K562 (cell line): ENCODE results near the gene SLC5A10. TPM values are rescaled to one million over a fixed set of nuclear protein-coding genes. Genes with fewer than 3 reads are reported as not detected.

Source experiments
- ATAC-seq: fragments of 200-7000 bp; cut with Tn5 transposase; 3 replicates; pipeline ENCODE4 v1.9.1; 2020; ENCODE audit warnings: moderate library complexity
- BruUV-seq: library from RNA; stranded (reverse); fragments of 400-500 nt; replicated peaks from 2 replicates; lab custom pipeline; 2021; lab: Mats Ljungman, UMichigan
- CTCF ChIA-PET: fragments of 300-600 bp; formaldehyde crosslinking; extraction: SDS; loops from one replicate; lab custom pipeline; 2021; ENCODE audit warnings: low intra/inter-chr PET ratio; lab: Yijun Ruan, JAX
- POLR2A ChIA-PET: fragments of 300-600, 350-650 bp; sonication (Branson Sonifier 250); formaldehyde crosslinking; extraction: SDS; loops from one replicate; lab custom pipeline; 2021; ENCODE audit warnings: antibody characterized with exemption, inconsistent platforms; lab: Yijun Ruan, JAX
- DNase-seq, 4 experiments: peaks; one replicate each; pipeline versions ENCODE4 v3.0.0 to v3.0.0-alpha.2; 2011 to 2018; ENCODE audit warnings: low spot score in 3 of 4, mixed read lengths in 3 of 4; ENCODE audit errors: extremely low read depth in 1 of 4
- FAIRE-seq: peaks from 2 replicates; lab custom pipeline; 2011; peaks lifted over from hg19 to GRCh38; lab: Jason Lieb, UNC
- H2AFZ ChIP-seq: 2 replicates; pipeline ENCODE4 v1.6.0; 2011; ENCODE audit warnings: low read depth, low read length, control low read depth, inconsistent platforms
- H3K27ac ChIP-seq: fragments of 200-600 bp; 3 replicates; pipeline ENCODE4 v1.8.0; 2011; ENCODE audit warnings: low read depth, mild to moderate bottlenecking, control low read depth, inconsistent platforms, low read length, moderate library complexity, mixed read lengths; ENCODE audit errors: extremely low read depth
- H3K27me3 ChIP-seq, 2 experiments: fragments of 300-600 bp in 1 of 2; 2 replicates in 1 of 2; 3 replicates in 1 of 2; pipeline versions ENCODE4 v1.6.0 to v1.8.0; 2011; ENCODE audit warnings: inconsistent platforms in 2 of 2, low read length in 2 of 2, mild to moderate bottlenecking in 1 of 2, mixed read lengths in 1 of 2, moderate library complexity in 1 of 2; ENCODE audit not compliant: control insufficient read depth in 2 of 2, insufficient read depth in 2 of 2
- H3K36me3 ChIP-seq: fragments of 300-600 bp; 3 replicates; pipeline ENCODE4 v1.8.0; 2011; ENCODE audit warnings: mild to moderate bottlenecking, low read length, inconsistent platforms; ENCODE audit not compliant: control insufficient read depth, insufficient read depth
- H3K4me1 ChIP-seq, 2 experiments: fragments of 200-600 bp in 1 of 2; replicated peaks in 1 of 2; 2 replicates in 1 of 2; 3 replicates in 1 of 2; pipeline versions ENCODE4 v1.5.1 to v1.8.0; 2011; ENCODE audit warnings: inconsistent platforms in 2 of 2, low read length in 2 of 2, mild to moderate bottlenecking in 1 of 2, mixed read lengths in 1 of 2, moderate library complexity in 1 of 2; ENCODE audit not compliant: control insufficient read depth in 2 of 2, insufficient read depth in 2 of 2
- H3K4me2 ChIP-seq: 2 replicates; pipeline ENCODE4 v1.6.1; 2011; ENCODE audit warnings: low read length, control low read depth, inconsistent platforms, mixed read lengths; ENCODE audit not compliant: insufficient read depth
- H3K4me3 ChIP-seq: fragments of 200-600 bp; sonication (generic), shearing (Covaris generic); 2 replicates; pipeline ENCODE4 v1.5.1; 2016; ENCODE audit warnings: control low read depth, inconsistent platforms
- H3K79me2 ChIP-seq: fragments of 200-600 bp; 3 replicates; pipeline ENCODE4 v1.8.0; 2011; ENCODE audit warnings: low read length, inconsistent platforms; ENCODE audit not compliant: control insufficient read depth, insufficient read depth
- H3K9ac ChIP-seq, 2 experiments: 2 replicates each; pipeline versions ENCODE4 v1.6.0 to v1.6.1; 2011; ENCODE audit warnings: low read depth in 2 of 2, low read length in 2 of 2, control low read depth in 1 of 2, inconsistent platforms in 1 of 2, mild to moderate bottlenecking in 1 of 2, mixed read lengths in 1 of 2; ENCODE audit not compliant: insufficient read depth in 1 of 2
- H3K9me1 ChIP-seq: one replicate; pipeline ENCODE4 v1.6.0; 2011; ENCODE audit warnings: inconsistent platforms, mild to moderate bottlenecking, low read length, moderate library complexity; ENCODE audit not compliant: control insufficient read depth, insufficient read depth
- H3K9me3 ChIP-seq: replicated peaks from 2 replicates; pipeline ENCODE4 v1.5.1; 2011; ENCODE audit warnings: low read depth, low read length, inconsistent platforms; ENCODE audit not compliant: control insufficient read depth, insufficient read depth
- H4K20me1 ChIP-seq: replicated peaks from 2 replicates; pipeline ENCODE4 v1.6.1; 2011; ENCODE audit warnings: low read length, inconsistent platforms, mixed read lengths; ENCODE audit not compliant: control insufficient read depth, insufficient read depth
- EGR1 ChIP-seq: fragments of 450-650 bp; conservative IDR thresholded peaks from 2 replicates; pipeline ENCODE4 v1.6.1; 2017; ENCODE audit warnings: mild to moderate bottlenecking
- FIP1L1 ChIP-seq: fragments of 200-400 bp; formaldehyde crosslinking; IDR thresholded peaks from 2 replicates; pipeline ENCODE4 v1.6.1; 2018; ENCODE audit warnings: mild to moderate bottlenecking, low read depth, low read length; ENCODE audit not compliant: poor library complexity, severe bottlenecking
- IFI16 ChIP-seq: fragments of 250-450 bp; sonication (Bioruptor Pico); IDR thresholded peaks from 2 replicates; pipeline ENCODE4 v2.1.2; 2022; ENCODE audit warnings: mild to moderate bottlenecking, inconsistent platforms
- KAT7 ChIP-seq: sonication (generic); formaldehyde crosslinking; IDR thresholded peaks from 2 replicates; pipeline ENCODE4 v1.8.0; 2022; ENCODE audit warnings: missing genetic modification reagents, mild to moderate bottlenecking, borderline replicate concordance
- POLR2G ChIP-seq: fragments of 200-400 bp; formaldehyde crosslinking; IDR thresholded peaks from 2 replicates; pipeline ENCODE4 v1.6.1; 2017; ENCODE audit warnings: low read depth, mild to moderate bottlenecking, antibody characterized with exemption, low read length, moderate library complexity
- RBFOX2 ChIP-seq: fragments of 200-400 bp; formaldehyde crosslinking; IDR thresholded peaks from 2 replicates; pipeline ENCODE4 v1.6.1; 2017; ENCODE audit warnings: low read depth, mild to moderate bottlenecking, low read length, moderate library complexity
- WGBS: fragments of 100-300 bp; shearing (Covaris generic); methylation state at CpG from one replicate; pipeline ENCODE4 v1.1.6; 2016; ENCODE audit warnings: low coverage, mixed read lengths; ENCODE audit not compliant: insufficient coverage; ENCODE audit errors: missing lambda C conversion rate; 5-methylcytosine and 5-hydroxymethylcytosine counted together
- in situ Hi-C: fragments of 300-500 bp; cut with MboI; formaldehyde crosslinking; loops from 4 replicates; pipeline ENCODE4 v1.15.0; 2018; ENCODE audit warnings: inconsistent platforms, mixed read lengths
- intact Hi-C: fragments of 100-400 bp; cut with micrococcal nuclease; formaldehyde crosslinking; loops from 2 replicates; pipeline ENCODE4 v1.14.2; 2022
- polyA plus RNA-seq, 8 experiments: library from polyadenylated mRNA; depleted of rRNA in 4 of 8; stranded (reverse) in 5 of 8; unstranded in 3 of 8; fragments of >200 nt; fragmentation: Nextera tagmentation in 2 of 8; fragmentation: Illumina TruSeq in 1 of 8; extraction: Ambion mirVana in 2 of 8; extraction: Trizol in 1 of 8; gene quantifications; 2 replicates each; pipeline versions ENCODE4 v1.2.1 to v1.2.3, GENCODE V29; 2011 to 2014; ENCODE audit warnings: inconsistent platforms in 1 of 8, missing spikeins in 1 of 8
- total RNA-seq, 7 experiments: library from RNA; depleted of rRNA in 6 of 7; stranded (reverse); fragments of >200 nt in 6 of 7; fragmentation: Illumina TruSeq in 2 of 7; extraction: Trizol in 2 of 7; gene quantifications; 2 replicates each; pipeline versions ENCODE4 v1.2.1 to v1.2.3, GENCODE V29; 2011 to 2021; ENCODE audit warnings: low replicate concordance in 1 of 7
- TF ChIP-seq, protein P1 (sequence below): sonication (generic); formaldehyde crosslinking; IDR thresholded peaks from 2 replicates; pipeline ENCODE4 v1.8.1; 2023; ENCODE audit warnings: missing genetic modification reagents, mild to moderate bottlenecking, borderline replicate concordance
- TF ChIP-seq, protein P2 (sequence below): sonication (generic); formaldehyde crosslinking; IDR thresholded peaks from 2 replicates; pipeline ENCODE4 v1.8.0; 2022; ENCODE audit warnings: missing genetic modification reagents, mild to moderate bottlenecking, moderate library complexity, borderline replicate concordance

SLC5A10 gene
- total and polyA plus RNA-seq, 9 of the 15 experiments (the other 6 are each of a cell fraction or from before 2014, with no cell fraction given), result 0.03 to 0.09 (median 0.03) TPM; not detected in 5

DNA sequence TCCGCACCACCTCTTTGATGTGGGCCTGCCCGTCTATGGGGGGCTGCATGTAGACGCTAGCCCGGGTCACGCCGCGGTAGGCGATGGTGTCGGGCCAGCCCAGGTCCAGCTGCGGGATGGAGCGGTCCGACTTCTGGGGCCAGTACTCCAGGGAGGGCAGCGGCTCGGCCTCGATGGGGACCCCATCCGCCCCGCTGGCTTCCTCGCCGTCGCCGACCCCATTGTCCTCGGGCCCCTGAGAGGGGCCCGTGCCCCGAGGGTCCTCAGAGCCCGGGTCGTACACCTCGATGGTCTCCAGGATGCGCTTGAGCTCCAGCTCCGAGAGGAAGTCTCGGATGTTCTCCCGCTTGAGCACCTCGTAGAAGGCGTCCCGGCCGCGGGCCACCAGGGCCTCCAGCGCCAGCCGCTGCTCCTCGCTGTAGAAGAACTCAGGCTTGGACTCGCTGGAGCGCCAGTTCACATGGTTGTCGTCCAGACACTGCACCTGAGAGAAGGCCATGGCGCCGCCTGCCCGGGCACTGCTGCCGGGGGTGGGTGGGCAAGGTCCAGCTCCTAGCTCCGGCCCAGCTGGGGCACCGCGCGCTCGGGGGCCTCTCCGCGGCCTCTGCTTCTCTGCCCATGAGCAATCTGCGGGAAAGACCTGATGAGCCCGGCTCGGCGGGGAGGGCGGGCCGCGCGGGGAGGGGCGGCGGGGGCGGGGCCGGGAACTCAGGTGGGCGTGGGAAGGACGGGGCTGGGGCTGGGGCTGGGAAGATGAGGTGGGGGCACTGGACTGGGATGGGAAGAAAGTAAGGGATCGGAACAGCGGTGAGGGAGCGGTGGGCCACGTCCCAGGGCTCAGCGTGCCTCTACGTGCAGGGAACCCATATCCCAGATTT is 51.8 kb downstream of the SLC5A10 start:
- Histone ChIP-seq H3K4me3 (peak overlapping the region; percentile 65), H3K4me2 (peak overlapping the region; percentile 84), H3K36me3 (peaks cover 29% of the 10 kb centered on the region; the same call in 2 of the 3 replicates), H3K79me2 (peaks cover 13% of the 10 kb centered on the region; the same call in 2 of the 3 replicates), H3K27ac (peak overlapping the region; percentile 81), H3K27me3 (no peaks in the 10 kb centered on the region), H3K9me3 (no peaks in the 10 kb centered on the region), H3K4me1 (peaks cover 23 to 48% of the 10 kb centered on the region in 2 experiments), H4K20me1 (peaks cover 20% of the 10 kb centered on the region), H3K9ac (peak overlapping the region; percentile 78 to 93), H2AFZ (peak overlapping the region; percentile 70), H3K9me1 (no peaks in the 10 kb centered on the region)
- no peak for FAIRE-seq
- TF ChIP-seq RBFOX2 (peak; percentile 68; the same call in 1 of the 2 replicates), FIP1L1 (peak; percentile 64), IFI16 (CRISPR knock-in tag) (no peak), KAT7 (0 out of 2 replicates have a peak, but pooled peaks have one; percentile 39), POLR2G (0 out of 2 replicates have a peak, but pooled peaks have one; percentile 33), EGR1 (0 out of 2 replicates have a peak, but pooled peaks have one; percentile 13)
- TF ChIP-seq, protein P1, sequence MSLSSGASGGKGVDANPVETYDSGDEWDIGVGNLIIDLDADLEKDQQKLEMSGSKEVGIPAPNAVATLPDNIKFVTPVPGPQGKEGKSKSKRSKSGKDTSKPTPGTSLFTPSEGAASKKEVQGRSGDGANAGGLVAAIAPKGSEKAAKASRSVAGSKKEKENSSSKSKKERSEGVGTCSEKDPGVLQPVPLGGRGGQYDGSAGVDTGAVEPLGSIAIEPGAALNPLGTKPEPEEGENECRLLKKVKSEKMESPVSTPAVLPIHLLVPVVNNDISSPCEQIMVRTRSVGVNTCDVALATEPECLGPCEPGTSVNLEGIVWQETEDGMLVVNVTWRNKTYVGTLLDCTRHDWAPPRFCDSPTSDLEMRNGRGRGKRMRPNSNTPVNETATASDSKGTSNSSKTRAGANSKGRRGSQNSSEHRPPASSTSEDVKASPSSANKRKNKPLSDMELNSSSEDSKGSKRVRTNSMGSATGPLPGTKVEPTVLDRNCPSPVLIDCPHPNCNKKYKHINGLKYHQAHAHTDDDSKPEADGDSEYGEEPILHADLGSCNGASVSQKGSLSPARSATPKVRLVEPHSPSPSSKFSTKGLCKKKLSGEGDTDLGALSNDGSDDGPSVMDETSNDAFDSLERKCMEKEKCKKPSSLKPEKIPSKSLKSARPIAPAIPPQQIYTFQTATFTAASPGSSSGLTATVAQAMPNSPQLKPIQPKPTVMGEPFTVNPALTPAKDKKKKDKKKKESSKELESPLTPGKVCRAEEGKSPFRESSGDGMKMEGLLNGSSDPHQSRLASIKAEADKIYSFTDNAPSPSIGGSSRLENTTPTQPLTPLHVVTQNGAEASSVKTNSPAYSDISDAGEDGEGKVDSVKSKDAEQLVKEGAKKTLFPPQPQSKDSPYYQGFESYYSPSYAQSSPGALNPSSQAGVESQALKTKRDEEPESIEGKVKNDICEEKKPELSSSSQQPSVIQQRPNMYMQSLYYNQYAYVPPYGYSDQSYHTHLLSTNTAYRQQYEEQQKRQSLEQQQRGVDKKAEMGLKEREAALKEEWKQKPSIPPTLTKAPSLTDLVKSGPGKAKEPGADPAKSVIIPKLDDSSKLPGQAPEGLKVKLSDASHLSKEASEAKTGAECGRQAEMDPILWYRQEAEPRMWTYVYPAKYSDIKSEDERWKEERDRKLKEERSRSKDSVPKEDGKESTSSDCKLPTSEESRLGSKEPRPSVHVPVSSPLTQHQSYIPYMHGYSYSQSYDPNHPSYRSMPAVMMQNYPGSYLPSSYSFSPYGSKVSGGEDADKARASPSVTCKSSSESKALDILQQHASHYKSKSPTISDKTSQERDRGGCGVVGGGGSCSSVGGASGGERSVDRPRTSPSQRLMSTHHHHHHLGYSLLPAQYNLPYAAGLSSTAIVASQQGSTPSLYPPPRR (CRISPR knock-in tag), result no peak
- TF ChIP-seq, protein P2, sequence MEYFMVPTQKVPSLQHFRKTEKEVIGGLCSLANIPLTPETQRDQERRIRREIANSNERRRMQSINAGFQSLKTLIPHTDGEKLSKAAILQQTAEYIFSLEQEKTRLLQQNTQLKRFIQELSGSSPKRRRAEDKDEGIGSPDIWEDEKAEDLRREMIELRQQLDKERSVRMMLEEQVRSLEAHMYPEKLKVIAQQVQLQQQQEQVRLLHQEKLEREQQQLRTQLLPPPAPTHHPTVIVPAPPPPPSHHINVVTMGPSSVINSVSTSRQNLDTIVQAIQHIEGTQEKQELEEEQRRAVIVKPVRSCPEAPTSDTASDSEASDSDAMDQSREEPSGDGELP (CRISPR knock-in tag), result peak; percentile 27; the same call in 1 of the 2 replicates
- POLR2A ChIA-PET, result interaction anchor here (0.6 to 1.1 kb wide), 4 partner anchors 12 to 865 kb away, joined by 3 to 4 read pairs (median 3); no protein-coding TSS in a partner anchor
- 63% methylated on average over 15 of the region's 73 CpGs for WGBS
- DNase-seq, result peak; percentile 29 to 79 (median 70)
- BruUV-seq, result no TSS peak
- CTCF ChIA-PET, result no interaction called here
- intact Hi-C loops (no loop called here), in situ Hi-C loops (no loop called here)
- peak; percentile 68 for ATAC-seq
